OCI-LY3 (cell line): ENCODE measurements around the gene MRAP.

ENCODE experiments used
- CTCF ChIP-seq: fragments of 200-600, 300-600 bp; sonication (generic); IDR thresholded peaks from 2 replicates; pipeline ENCODE4 v1.5.1; 2014; ENCODE audit warnings: antibody characterized with exemption, low read length, low read depth
- EZH2phosphoT487 ChIP-seq: fragments of 200-600 bp; shearing (Covaris generic); IDR thresholded peaks from 2 replicates; pipeline ENCODE4 v1.6.1; 2018; ENCODE audit warnings: antibody characterized with exemption, mixed run types, low read depth

DNA sequence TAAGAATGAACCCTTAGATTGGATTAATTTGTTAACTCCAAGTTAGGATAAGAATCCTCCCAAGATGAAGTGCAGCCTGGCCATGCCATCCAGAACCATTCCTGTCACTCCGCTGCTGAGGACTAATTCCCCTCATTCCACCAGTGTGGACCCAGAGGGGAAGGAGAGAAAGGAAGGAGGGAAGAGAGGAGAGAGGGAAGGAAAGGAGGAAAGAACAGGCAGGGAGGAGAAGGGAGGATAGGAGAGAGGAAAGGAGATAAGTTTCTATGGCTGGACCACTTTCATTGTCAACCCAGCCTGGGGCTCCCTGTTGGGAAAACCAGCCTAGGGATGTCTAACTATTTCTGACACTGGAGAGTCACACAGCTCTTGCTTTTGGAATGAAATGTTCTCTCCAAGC, 4.7 kb downstream of the MRAP start:
- TF ChIP-seq CTCF (no peak), EZH2phosphoT487 (no peak)
